NCI-H128 (cell line): ENCODE data around the gene DIAPH2.

Source experiments
- DNase-seq: peaks from one replicate; lab custom pipeline; 2025; ENCODE audit not compliant: unreplicated experiment; lab: John Stamatoyannopoulos, UW

DIAPH2 gene

GRCh38 chrX:96929036-96929435 is 244.4 kb downstream of the DIAPH2 start:
- no peak for DNase-seq

- no peak for DNase-seq
Observed at GRCh38 chrX:96957718-96958117, 273.1 kb downstream of the DIAPH2 start.

GRCh38 chrX:96971812-96972211 is 287.2 kb downstream of the DIAPH2 start:
- DNase-seq: no peak

GRCh38 chrX:96978906-96979305 is 294.3 kb downstream of the DIAPH2 start:
- DNase-seq: no peak

- DNase-seq: no peak
Observed at GRCh38 chrX:96979766-96980165, 295.1 kb downstream of the DIAPH2 start.

- no peak for DNase-seq
Observed at GRCh38 chrX:96982161-96982560, 297.5 kb downstream of the DIAPH2 start.

GRCh38 chrX:96984538-96984937 is 299.9 kb downstream of the DIAPH2 start:
- no peak for DNase-seq

- no peak for DNase-seq
Observed at GRCh38 chrX:96985046-96985445, 300.4 kb downstream of the DIAPH2 start.

- no peak for DNase-seq
Observed at GRCh38 chrX:96987228-96987627, 302.6 kb downstream of the DIAPH2 start.

GRCh38 chrX:96989830-96990571 is 305.4 kb downstream of the DIAPH2 start:
- DNase-seq: peak; percentile 52

DNA sequence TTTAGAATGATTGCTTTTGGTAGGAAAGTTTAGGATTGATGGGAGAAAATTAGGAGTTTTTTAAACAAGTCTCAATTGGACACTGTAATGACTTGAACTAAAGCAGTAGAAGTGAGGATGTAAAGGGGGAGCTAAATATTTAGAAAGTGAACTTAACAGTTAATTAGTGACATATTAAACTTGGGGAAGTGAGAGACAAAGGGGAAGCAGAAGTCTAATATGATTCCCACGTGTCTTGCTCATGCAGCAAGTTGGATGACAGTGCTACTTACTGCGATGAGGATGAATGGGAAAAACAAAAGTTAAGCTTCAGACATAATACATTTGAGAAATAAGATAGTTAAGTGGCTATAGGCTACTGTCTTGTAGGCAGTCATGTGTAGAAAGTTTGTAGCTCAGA is 309.5 kb downstream of the DIAPH2 start:
- no peak for DNase-seq

DNA sequence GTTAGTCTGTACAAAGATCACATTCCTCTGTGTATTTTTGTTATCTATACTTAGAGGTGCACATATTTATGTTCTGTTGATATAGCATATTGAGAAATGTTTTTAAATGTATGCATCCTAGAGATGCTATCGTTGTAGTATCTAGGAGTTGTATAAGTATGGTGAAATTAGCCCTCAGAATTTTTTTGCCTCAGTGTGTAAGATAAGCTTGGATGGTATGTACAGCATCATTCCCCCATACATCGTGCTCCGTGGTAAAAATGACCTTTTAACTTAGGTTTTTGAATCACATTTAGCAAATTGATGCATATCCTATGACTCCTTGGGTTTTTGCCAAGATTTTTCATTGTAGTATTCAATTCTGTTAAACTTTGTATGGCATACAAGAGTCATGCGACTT is 312.6 kb downstream of the DIAPH2 start:
- no peak for DNase-seq

GRCh38 chrX:97000682-97001368 is 316.2 kb downstream of the DIAPH2 start:
- no peak for DNase-seq

DNA sequence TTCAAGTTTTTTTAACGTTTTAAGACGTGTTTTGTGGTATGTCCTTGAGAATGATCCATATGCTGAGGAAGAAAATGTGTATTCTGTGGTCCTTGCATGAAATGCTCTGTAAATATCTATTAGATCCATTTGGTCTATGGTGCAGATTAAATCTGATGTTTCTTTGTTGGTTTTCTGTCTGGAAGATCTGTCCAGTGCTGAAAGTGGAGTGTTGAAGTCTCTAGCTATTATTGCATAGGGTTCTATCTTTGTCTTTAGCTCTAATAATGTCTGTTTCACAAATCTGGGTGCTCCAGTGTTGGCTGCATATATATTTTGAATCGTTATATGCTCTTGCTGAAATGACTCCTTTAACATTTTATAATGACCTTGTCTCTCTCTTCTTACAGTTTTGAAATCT is 321.5 kb downstream of the DIAPH2 start:
- DNase-seq: no peak

DNA sequence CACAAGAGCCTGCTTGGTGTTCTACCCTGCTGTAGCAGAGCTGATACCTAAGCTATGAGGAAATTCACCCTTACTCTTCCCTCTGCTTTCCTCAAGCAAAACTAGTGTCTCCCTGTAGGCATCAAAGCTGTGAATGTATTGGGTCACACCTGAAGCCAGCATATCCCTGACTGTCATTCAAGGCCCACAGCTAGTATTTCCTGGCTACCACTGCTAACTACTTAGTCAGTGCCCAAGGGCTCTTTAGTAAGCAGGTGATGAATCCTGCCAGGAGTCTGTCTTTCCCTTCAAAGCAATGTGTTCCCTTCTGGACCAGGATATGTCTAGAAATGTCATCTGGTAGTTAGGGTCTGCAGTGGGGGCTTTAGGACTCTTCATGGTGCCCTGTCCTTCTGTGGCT is 324.7 kb downstream of the DIAPH2 start:
- no peak for DNase-seq

- DNase-seq: no peak
Observed at GRCh38 chrX:97011540-97011939, 326.9 kb downstream of the DIAPH2 start.

DNA sequence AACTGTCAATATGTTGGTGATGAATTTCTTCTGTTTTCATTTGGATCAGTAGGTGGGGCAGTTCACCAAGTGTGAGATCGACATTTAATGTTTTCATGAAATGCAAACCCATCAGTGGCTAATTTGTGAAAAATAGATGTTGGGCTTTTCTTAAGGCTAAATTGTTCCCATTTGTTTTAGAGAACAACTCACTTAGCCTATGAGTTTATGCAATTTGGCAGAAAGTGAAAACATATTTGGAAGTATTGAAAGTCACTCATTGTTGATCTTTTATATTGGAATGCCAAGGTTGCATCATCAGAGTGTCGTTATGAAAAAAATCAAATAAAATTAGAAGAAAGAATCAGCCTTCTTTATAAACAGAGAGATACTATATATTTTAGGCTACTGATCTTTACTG is 331.5 kb downstream of the DIAPH2 start:
- DNase-seq: no peak

DNA sequence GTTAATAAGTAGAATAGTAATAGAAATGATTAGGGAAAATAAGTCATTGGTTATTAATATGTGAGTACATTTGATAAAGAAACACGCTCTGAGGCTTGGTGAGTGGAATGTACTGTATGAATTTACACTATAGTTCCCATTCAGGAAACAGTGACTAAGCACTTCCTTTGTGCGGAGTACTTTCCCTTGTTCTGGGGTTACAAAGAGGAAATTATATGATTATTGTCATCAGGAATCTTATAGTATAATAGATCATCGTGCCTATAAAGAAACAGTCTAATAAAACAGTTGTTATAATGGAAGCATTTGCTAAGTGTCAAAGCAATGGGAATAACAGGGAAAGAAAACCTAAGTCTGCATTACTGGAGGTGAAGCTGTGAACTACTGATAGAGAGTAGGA is 337.0 kb downstream of the DIAPH2 start:
- DNase-seq: no peak

DNA sequence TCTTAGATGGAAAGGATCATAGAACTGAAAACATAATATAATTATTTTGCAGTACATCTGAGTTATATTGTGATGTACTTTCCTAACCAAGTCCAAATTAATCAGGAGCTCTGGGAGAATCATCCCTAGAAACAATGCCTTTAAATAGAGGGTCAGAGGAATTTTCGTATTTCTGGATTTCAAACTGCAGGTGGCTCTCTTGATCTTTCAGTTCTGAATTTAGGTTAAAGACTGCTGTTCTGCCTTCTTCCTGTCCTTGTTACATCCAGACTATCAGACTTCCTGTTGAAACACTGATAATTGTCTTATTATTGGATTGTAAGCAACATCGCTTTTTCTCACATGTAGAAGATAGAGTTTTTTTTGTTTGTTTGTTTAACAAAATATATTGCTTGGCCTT is 341.8 kb downstream of the DIAPH2 start:
- no peak for DNase-seq

GRCh38 chrX:97027384-97027922 is 342.8 kb downstream of the DIAPH2 start:
- peak; percentile 3 for DNase-seq

DNA sequence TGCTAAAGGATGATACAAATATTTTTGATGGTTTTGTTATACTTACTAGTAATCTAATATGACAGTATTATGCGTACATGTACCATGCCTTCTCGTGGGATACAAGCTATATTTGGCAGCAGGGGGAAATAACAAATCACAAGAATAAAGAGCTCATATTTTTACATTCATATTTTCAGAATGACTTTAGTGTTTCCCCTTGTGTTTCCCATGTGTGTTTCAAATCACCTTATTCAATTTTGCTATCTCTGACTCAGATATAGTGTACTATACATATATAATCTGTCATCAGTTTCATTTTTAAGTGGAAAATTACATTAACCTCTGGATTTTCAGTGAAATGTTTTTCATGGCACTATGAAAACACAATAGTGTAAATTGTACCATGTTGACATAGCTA is 345.8 kb downstream of the DIAPH2 start:
- DNase-seq: no peak

- no peak for DNase-seq
Observed at GRCh38 chrX:97030947-97031346, 346.3 kb downstream of the DIAPH2 start.
